KG1 (cell line): ENCODE data around the gene RPS6KA1.

Experiments used
- DNase-seq: peaks from one replicate; lab custom pipeline; 2025; lab: John Stamatoyannopoulos, UW

RPS6KA1 gene

DNA sequence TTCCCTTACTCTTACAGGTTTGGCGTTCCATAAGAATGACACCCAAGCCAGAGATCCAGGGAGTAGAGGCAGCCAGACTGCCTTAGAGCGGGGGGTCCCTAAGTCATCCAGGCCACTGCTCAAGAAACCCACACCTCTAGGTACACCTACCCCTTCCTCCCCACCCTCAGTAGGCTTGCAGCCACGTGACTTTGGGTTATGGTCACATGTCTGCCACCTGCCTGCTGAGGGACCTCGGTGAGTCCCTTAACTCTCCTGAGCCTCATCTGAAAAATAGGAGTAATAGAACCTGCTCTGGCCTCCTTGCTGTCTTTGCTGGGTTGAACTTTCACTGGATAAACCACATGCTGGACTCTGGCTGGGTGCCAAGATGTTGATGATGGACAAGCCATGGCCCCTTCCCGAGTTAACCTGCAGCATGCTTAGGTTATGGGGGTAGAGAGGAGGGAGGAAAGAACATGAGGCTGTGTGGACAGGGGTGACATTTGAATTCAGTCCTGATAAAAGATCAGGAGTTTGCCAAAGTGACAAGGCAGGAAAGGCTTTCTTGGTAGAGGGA lies 4.5 kb downstream of the RPS6KA1 start:
- no peak for DNase-seq

DNA sequence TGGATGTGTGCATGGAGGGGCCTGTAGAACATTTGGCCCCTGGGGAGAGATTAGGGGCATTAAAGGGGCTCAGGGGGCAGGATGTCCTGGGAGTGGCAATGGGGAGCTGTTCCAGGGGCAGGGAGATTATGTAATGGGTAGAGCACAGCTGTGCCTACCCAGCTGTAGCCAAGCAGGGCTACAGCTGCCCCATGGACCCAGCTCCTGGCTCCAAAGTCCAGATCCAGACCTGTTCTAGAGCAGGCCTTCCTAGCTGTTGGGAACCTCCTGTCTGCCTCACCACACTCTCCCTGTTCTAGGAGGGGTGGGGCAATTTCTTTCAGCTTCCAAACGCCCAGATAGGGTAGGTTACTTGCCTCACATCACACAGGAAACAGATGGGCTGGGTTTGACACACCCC lies 5.6 kb downstream of the RPS6KA1 start:
- DNase-seq, result no peak

GRCh38 chr1:26536081-26536480 lies 6.5 kb downstream of the RPS6KA1 start:
- no peak for DNase-seq

DNA sequence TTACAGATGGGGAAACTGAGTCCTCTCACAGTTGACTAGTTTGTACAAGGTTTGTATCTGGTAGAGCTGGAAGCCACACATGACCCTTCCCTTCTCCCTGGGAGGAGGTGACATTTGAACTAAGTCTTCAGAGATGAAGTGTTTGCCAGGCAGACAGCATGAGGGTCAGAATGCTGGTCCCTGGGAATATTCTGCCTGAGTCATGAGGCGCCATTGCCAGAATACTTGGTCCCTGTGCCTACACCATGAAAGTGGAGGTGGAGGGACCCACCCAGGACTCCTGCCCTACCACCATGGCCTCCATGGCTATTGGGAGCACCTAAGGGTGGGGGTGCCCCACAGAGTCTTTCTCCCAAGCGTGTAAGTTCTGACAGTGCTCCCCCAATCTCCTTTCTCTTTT lies 7.0 kb downstream of the RPS6KA1 start:
- DNase-seq, result no peak

DNA sequence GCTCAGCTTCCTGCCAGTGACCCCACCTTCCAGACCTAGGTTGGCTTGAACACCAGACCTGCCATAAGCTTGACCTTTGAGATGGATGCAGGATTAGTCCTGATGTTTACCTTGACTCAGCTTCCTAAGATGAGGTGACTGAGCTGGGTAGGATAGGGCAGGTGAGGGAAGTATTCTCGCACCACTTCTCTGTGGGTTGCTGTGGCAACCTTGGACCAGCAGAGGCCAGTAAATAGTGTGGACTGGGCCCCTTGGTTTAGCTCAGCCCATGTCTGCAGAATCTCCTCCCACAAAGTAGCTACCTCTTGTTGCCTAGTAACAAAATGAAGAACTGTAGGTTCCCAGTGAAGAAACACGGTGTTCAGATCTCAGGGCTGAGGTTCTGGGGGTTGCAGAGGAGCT lies 8.4 kb downstream of the RPS6KA1 start:
- peak; percentile 41 for DNase-seq

DNA sequence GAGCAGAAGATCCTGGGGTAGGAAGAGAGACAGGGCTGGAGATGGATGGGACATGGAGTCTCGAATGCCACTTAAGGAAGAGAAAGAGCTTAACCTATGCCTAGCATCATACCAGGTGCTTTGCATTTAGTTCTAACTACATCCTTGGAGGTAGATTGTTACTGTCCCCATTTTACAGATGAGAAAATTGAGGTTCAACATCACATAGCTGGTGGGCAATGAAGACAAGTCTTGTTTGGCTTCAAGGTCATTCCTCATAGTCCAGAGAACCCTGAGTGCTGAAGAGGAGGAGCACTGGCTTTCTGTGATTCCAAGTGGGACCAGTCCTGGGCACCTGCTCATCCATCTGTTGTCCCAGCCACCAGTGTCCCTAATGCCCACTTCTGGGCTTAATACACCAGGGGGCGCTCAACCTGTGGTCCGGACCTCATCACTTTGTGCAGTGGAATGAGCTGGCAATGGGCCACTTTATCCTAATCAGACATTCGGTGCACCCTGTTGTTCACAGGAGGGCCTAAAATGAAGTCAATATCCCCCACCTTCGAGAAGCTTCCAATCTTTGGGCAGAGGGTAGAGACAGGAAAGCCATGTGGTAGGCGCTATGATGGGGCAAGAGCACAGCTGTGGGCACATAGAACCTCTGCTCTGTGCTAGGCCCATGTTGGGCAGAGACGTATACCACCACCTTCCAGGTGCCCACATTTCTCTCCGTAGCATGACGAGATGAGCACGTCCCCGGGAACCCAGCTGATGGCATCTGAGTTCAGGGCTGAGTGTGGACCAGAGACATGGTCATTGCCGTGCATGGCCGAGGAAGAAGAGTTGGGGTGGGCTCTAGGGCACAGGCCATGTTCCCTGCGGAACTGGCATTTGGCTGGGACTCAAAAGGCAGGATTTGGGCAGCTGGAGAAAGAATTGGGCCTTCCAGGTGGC lies 9.2 kb downstream of the RPS6KA1 start:
- no peak for DNase-seq

GRCh38 chr1:26539722-26540121 lies 10.2 kb downstream of the RPS6KA1 start:
- DNase-seq, result no peak

- DNase-seq, result no peak
Measured at GRCh38 chr1:26540351-26540750, 10.8 kb downstream of the RPS6KA1 start.

GRCh38 chr1:26541431-26541815 lies 11.9 kb downstream of the RPS6KA1 start:
- DNase-seq, result no peak

GRCh38 chr1:26541816-26542711 lies 12.5 kb downstream of the RPS6KA1 start:
- peak; percentile 99 for DNase-seq

DNA sequence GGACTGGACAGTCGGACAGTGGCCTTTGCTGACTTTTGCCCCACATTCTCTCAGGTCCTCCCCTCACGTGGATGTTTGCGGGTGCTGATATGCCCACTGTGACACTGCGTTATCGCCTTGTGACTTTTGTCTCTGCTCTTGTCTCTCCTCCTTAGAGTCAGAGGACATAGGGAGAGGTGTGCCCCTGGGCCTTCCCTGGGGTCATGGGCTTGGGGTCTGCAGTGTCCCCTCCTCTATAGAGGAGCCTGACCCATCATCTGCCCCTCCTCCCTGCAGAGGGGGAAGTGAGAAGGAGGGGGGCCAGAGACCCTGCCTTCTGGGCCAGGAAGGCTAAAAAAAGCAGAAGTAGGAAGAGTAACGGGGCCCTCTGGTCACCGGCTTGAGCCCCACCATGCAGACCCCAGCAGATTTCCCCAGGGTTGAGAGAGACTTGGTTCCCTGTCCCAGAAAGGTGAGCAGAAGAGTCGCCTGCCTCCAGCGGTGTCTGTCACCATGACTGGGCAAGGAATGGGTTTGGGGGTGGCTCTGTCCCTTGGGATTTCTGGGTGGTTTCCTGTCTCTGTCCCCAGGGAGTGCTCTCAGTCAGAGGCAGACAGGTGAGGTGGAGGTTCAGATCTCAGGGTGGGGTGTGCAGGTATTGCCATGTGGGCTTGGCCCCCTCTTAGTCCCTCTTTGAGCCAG lies 13.3 kb downstream of the RPS6KA1 start:
- DNase-seq, result no peak

GRCh38 chr1:26543462-26543861 lies 13.9 kb downstream of the RPS6KA1 start:
- no peak for DNase-seq

DNA sequence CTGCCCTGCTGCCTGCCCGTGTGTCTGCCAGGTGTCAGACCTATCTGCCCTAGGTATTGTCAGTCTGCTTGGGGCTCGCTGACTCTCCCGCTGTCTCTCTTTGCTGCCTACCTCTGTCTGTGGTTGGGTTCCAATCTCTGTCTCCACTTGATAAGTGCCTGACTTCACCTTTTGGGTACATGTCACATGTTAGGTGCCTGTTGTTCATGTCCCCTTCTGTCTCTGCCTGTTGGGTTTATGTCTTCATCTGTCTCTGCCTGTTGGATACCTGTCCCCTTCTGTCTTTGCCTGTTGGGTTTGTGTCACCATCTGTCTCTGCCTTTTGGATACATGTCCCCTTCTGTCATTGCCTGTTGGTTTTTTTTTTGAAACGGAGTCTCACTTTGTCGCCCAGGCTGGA lies 14.6 kb downstream of the RPS6KA1 start:
- no peak for DNase-seq

GRCh38 chr1:26545969-26546323 lies 16.4 kb downstream of the RPS6KA1 start:
- DNase-seq, result no peak

- no peak for DNase-seq
Measured at GRCh38 chr1:26546375-26546774, 16.8 kb downstream of the RPS6KA1 start.

- DNase-seq, result no peak
Measured at GRCh38 chr1:26546819-26547218, 17.3 kb downstream of the RPS6KA1 start.

DNA sequence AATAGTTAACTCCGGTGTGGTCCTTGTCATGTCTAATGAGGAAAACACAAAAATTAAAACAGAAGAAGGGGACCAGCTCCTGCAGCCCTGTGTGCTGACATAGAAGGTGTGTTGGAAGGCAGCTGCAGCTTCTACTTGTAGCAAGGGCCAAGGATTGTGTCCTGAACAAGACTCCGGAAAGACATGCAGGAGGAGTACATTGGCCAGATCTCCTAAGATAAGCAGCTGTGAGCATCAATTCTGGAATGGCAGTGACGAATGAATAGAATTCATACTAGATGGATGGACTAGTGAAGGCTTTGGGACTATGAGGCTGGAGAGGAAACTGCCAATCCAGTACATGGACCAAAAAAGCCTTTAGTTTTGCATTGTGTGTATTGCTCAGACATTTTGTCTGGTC lies 19.3 kb downstream of the RPS6KA1 start:
- no peak for DNase-seq

GRCh38 chr1:26550946-26551345 lies 21.4 kb downstream of the RPS6KA1 start:
- DNase-seq, result no peak

DNA sequence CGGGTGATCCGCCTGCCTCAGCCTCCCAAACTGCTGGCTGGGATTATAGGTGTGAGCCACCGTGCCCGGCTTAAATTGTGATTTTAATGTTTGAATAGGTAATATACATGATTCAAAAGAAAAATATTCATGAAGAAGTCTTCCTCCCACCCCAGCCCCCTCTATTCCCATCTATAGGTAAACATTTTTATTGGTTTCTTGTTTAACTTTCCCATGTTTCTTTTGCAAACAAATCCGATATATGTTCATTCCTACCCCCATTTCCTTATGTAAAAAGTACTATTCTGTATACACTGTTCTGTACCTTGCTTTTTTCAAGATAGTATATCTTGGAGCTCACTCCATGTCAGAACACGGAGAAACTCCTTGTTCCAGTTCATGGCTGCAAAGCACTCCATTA lies 23.2 kb downstream of the RPS6KA1 start:
- no peak for DNase-seq

DNA sequence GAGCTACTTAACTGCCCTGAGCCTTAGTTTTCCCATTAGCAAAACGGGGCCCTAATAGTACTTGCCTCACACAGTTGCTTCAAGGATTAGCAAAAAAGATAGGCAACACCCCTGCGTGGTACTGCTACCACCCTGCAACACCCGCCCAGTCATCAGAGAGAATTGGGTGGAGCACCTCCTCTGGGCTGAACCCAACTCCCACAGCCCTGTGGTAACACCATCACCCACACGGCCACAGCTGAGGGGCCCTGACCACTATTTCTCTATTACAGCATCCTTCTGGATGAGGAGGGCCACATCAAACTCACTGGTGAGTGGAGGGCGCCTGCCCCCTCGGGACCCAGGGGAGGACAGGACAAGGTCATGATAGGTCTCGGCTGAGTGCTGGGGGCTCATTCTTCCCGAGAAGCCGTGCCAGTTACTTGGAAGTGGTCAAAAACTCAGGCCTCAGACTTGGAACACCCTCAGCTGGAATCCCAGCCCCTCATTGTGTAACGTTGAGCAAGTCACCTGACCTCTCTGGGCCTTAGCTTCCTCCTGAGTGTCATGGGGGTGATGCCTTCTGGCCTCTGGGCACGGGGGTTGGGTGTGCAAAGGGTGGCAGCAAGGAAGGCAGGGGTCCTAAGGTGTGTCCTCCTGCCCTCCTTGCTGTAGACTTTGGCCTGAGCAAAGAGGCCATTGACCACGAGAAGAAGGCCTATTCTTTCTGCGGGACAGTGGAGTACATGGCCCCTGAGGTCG lies 24.6 kb downstream of the RPS6KA1 start:
- no peak for DNase-seq

- no peak for DNase-seq
Measured at GRCh38 chr1:26554781-26555180, 25.2 kb downstream of the RPS6KA1 start.
